Measurements from ENCODE around the gene NKD2. TPM values are rescaled to one million over a fixed set of nuclear protein-coding genes. Genes with fewer than 3 reads are reported as not detected.

NKD2 gene
- total RNA-seq, 3 donors from 2014 or later (not counting 1 experiment from before 2014, with no cell fraction given), result not detected

GRCh38 chr5:976849-977751, 31.5 kb upstream of the NKD2 start:
- no peaks in the 10 kb centered on the region for H3K9me3 Mint-ChIP-seq
- peaks cover 0 to 3% of the 10 kb centered on the region in 2 donors for H3K4me1 Mint-ChIP-seq
- Histone ChIP-seq H3K27ac (ENCODE audit: low read length) (no peak overlapping the region), H3K4me3 (ENCODE audit: low read length) (no peak overlapping the region), H3K36me3 (ENCODE audit: control insufficient read depth, insufficient read depth, low read length) (no peaks in the 10 kb centered on the region), H3K4me1 (ENCODE audit: control insufficient read depth, insufficient read depth, low read length) (no peaks in the 10 kb centered on the region), H3K9me3 (ENCODE audit: control insufficient read depth, insufficient read depth, low read length) (no peaks in the 10 kb centered on the region), H3K27me3 (ENCODE audit: control insufficient read depth, insufficient read depth, low read length) (no peaks in the 10 kb centered on the region)
- H3K4me3 Mint-ChIP-seq, result no peak overlapping the region
- peak in 1 of 2 donors; percentile 10 for DNase-seq
- ATAC-seq, result no peak
- TF ChIP-seq CTCF (IDR thresholded peaks at IDR 0.05), result no peak
- peaks cover 8 to 15% of the 10 kb centered on the region in 2 donors for H3K27me3 Mint-ChIP-seq (ENCODE audit: low read depth in 2 of 2)
- H3K36me3 Mint-ChIP-seq, result no peaks in the 10 kb centered on the region
- WGBS (ENCODE audit: insufficient coverage), result 89% methylated on average over 28 of the region's 29 CpGs
- intact Hi-C loops (cut with micrococcal nuclease), result no loop called here
- H3K27ac Mint-ChIP-seq, result no peak overlapping the region

- Histone ChIP-seq H3K36me3 (ENCODE audit: control insufficient read depth, insufficient read depth, low read length) (no peaks in the 10 kb centered on the region), H3K4me1 (ENCODE audit: control insufficient read depth, insufficient read depth, low read length) (no peaks in the 10 kb centered on the region), H3K9me3 (ENCODE audit: control insufficient read depth, insufficient read depth, low read length) (no peaks in the 10 kb centered on the region), H3K4me3 (ENCODE audit: low read length) (no peak overlapping the region), H3K27me3 (ENCODE audit: control insufficient read depth, insufficient read depth, low read length) (no peaks in the 10 kb centered on the region), H3K27ac (ENCODE audit: low read length) (no peak overlapping the region)
- ATAC-seq (no peak), DNase-seq (no peak)
- WGBS (ENCODE audit: insufficient coverage), result 94% methylated on average over 16 of the region's 16 CpGs
- no peaks in the 10 kb centered on the region for H3K4me1 Mint-ChIP-seq
- peaks cover 4 to 6% of the 10 kb centered on the region in 2 donors for H3K27me3 Mint-ChIP-seq (ENCODE audit: low read depth in 2 of 2)
- no peaks in the 10 kb centered on the region for H3K36me3 Mint-ChIP-seq
- intact Hi-C loops (cut with micrococcal nuclease), result no loop called here
- no peak for TF ChIP-seq CTCF (IDR thresholded peaks at IDR 0.05)
- no peak overlapping the region for H3K27ac Mint-ChIP-seq
- no peaks in the 10 kb centered on the region for H3K9me3 Mint-ChIP-seq
- no peak overlapping the region for H3K4me3 Mint-ChIP-seq
Measured at GRCh38 chr5:978054-978453, 30.5 kb upstream of the NKD2 start.

- H3K27ac ChIP-seq (ENCODE audit: low read length), result no peak overlapping the region
- intact Hi-C loops (cut with micrococcal nuclease), result no loop called here
- no peaks in the 10 kb centered on the region for H3K9me3 ChIP-seq (ENCODE audit: control insufficient read depth, insufficient read depth, low read length)
- H3K27ac Mint-ChIP-seq, result no peak overlapping the region
- no peak overlapping the region for H3K4me3 ChIP-seq (ENCODE audit: low read length)
- H3K4me1 Mint-ChIP-seq, result no peaks in the 10 kb centered on the region
- H3K36me3 ChIP-seq (ENCODE audit: control insufficient read depth, insufficient read depth, low read length), result no peaks in the 10 kb centered on the region
- no peak for TF ChIP-seq CTCF (IDR thresholded peaks at IDR 0.05)
- ATAC-seq (no peak), DNase-seq (peak in 1 of 2 donors; percentile 2)
- WGBS (ENCODE audit: insufficient coverage), result 69% methylated on average over 10 of the region's 10 CpGs
- H3K36me3 Mint-ChIP-seq, result no peaks in the 10 kb centered on the region
- peaks cover 0 to 2% of the 10 kb centered on the region in 2 donors for H3K9me3 Mint-ChIP-seq
- H3K27me3 Mint-ChIP-seq (ENCODE audit: low read depth in 2 of 2), result peaks cover 6 to 8% of the 10 kb centered on the region in 2 donors
- H3K27me3 ChIP-seq (ENCODE audit: control insufficient read depth, insufficient read depth, low read length), result no peaks in the 10 kb centered on the region
- H3K4me1 ChIP-seq (ENCODE audit: control insufficient read depth, insufficient read depth, low read length), result no peaks in the 10 kb centered on the region
- no peak overlapping the region for H3K4me3 Mint-ChIP-seq
Measured at GRCh38 chr5:978693-979092, 29.9 kb upstream of the NKD2 start.
